Adrenal gland (tissue), 5 donors: Measurements from ENCODE around the gene LMF2.

ENCODE experiments used
- POLR2A ChIP-seq, 2 donors: fragments of 450-650 bp; IDR thresholded peaks; one replicate each; pipeline ENCODE4 v1.6.1; 2017; ENCODE audit warnings: antibody characterized with exemption in 2 of 2, mild to moderate bottlenecking in 2 of 2, moderate library complexity in 1 of 2
- TF ChIP-seq, protein P1 (sequence below), 6 experiments: fragments of 450-650 bp in 4 of 6; fragments of 200-600 bp in 2 of 6; sonication (generic) in 1 of 6; IDR thresholded peaks; 1 replicate in 5 of 6; 2 replicates in 1 of 6; pipeline versions ENCODE4 v1.5.1 to v1.8.0; 2016 to 2021; ENCODE audit warnings: antibody characterized with exemption in 6 of 6, mild to moderate bottlenecking in 2 of 6, moderate library complexity in 1 of 6
- donor health status: DM: no; HTN: no; CAD: no.

DNA sequence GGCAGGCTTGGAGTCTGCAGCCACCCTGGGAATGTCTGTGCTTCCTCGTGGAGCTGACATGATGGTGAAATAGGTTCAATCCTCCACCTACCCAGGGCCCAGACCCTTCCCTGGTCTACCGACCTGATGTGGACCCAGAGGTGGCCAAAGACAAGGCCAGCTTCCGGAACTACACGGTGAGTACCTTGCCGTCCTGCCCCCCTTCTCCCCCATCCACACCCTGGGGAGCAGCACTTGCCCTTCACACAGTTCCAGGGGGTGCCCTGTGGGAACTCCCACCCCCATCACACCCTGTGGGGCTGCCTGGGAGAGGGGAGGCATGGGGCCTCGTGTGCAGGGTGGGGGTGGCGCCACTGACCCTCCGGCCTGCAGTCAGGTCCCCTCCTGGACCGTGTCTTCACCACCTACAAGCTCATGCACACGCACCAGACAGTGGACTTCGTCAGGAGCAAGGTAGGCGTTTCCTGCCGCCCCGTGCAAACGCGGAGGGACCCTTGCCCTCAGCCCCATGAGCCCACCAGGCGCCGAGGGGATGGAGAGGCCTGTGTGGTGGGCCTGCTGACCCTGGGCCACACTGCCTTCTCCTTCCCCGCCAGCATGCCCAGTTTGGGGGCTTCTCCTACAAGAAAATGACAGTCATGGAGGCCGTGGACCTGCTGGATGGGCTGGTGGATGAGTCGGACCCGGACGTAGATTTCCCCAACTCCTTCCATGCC, 20.1 kb downstream of the LMF2 start:
- TF ChIP-seq, protein P1, sequence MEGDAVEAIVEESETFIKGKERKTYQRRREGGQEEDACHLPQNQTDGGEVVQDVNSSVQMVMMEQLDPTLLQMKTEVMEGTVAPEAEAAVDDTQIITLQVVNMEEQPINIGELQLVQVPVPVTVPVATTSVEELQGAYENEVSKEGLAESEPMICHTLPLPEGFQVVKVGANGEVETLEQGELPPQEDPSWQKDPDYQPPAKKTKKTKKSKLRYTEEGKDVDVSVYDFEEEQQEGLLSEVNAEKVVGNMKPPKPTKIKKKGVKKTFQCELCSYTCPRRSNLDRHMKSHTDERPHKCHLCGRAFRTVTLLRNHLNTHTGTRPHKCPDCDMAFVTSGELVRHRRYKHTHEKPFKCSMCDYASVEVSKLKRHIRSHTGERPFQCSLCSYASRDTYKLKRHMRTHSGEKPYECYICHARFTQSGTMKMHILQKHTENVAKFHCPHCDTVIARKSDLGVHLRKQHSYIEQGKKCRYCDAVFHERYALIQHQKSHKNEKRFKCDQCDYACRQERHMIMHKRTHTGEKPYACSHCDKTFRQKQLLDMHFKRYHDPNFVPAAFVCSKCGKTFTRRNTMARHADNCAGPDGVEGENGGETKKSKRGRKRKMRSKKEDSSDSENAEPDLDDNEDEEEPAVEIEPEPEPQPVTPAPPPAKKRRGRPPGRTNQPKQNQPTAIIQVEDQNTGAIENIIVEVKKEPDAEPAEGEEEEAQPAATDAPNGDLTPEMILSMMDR (IDR thresholded peaks at IDR 0.05): no peak
- TF ChIP-seq POLR2A (IDR thresholded peaks at IDR 0.05): no peak
